RWPE2 (cell line): Measurements from ENCODE around the gene FAM53B.

Source experiments
- ATAC-seq: fragments of 200-7000 bp; cut with Tn5 transposase; 3 replicates; pipeline ENCODE4 v1.9.1; 2021; ENCODE audit warnings: low read depth
- DNase-seq: peaks from one replicate; pipeline ENCODE4 v3.0.0-alpha.2; 2020; ENCODE audit warnings: low spot score
- H3K27ac ChIP-seq: fragments of 450-650 bp; 2 replicates; pipeline ENCODE4 v1.5.1; 2017; ENCODE audit warnings: mild to moderate bottlenecking; ENCODE audit not compliant: poor library complexity, severe bottlenecking
- H3K27me3 ChIP-seq: fragments of 250-450 bp; sonication (Bioruptor Pico); 2 replicates; pipeline ENCODE4 v1.5.1; 2021; ENCODE audit warnings: mild to moderate bottlenecking, moderate library complexity; ENCODE audit not compliant: insufficient read depth, poor library complexity, severe bottlenecking
- H3K36me3 ChIP-seq: fragments of 250-450 bp; sonication (Bioruptor Pico); 2 replicates; pipeline ENCODE4 v1.5.1; 2020; ENCODE audit warnings: low read depth, mild to moderate bottlenecking, moderate library complexity
- H3K4me1 ChIP-seq: fragments of 250-450 bp; sonication (Bioruptor Pico); 2 replicates; pipeline ENCODE4 v1.5.1; 2021; ENCODE audit warnings: mild to moderate bottlenecking, moderate library complexity; ENCODE audit not compliant: insufficient read depth, poor library complexity, severe bottlenecking
- H3K4me3 ChIP-seq: fragments of 250-450 bp; sonication (Bioruptor Pico); 2 replicates; pipeline ENCODE4 v1.5.1; 2021; ENCODE audit warnings: mild to moderate bottlenecking, moderate library complexity; ENCODE audit not compliant: severe bottlenecking
- H3K9me3 ChIP-seq: fragments of 250-450 bp; sonication (Bioruptor Pico); 2 replicates; pipeline ENCODE4 v1.5.1; 2021; ENCODE audit warnings: mild to moderate bottlenecking, moderate library complexity; ENCODE audit not compliant: severe bottlenecking
- TF ChIP-seq, protein P1 (sequence below): fragments of 450-650 bp; IDR thresholded peaks from one replicate; pipeline ENCODE4 v1.5.1; 2017; ENCODE audit warnings: mild to moderate bottlenecking, moderate library complexity; ENCODE audit not compliant: poor library complexity, severe bottlenecking

FAM53B gene

GRCh38 chr10:124616836-124617130 lies 127.4 kb downstream of the FAM53B start:
- TF ChIP-seq, protein P1, sequence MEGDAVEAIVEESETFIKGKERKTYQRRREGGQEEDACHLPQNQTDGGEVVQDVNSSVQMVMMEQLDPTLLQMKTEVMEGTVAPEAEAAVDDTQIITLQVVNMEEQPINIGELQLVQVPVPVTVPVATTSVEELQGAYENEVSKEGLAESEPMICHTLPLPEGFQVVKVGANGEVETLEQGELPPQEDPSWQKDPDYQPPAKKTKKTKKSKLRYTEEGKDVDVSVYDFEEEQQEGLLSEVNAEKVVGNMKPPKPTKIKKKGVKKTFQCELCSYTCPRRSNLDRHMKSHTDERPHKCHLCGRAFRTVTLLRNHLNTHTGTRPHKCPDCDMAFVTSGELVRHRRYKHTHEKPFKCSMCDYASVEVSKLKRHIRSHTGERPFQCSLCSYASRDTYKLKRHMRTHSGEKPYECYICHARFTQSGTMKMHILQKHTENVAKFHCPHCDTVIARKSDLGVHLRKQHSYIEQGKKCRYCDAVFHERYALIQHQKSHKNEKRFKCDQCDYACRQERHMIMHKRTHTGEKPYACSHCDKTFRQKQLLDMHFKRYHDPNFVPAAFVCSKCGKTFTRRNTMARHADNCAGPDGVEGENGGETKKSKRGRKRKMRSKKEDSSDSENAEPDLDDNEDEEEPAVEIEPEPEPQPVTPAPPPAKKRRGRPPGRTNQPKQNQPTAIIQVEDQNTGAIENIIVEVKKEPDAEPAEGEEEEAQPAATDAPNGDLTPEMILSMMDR, result no peak
- ATAC-seq (no peak), DNase-seq (no peak)
- H3K36me3 ChIP-seq, result no peaks in the 10 kb centered on the region
- H3K4me3 ChIP-seq, result no peak overlapping the region
- H3K9me3 ChIP-seq, result no peaks in the 10 kb centered on the region
- H3K4me1 ChIP-seq, result peaks cover 15% of the 10 kb centered on the region
- no peaks in the 10 kb centered on the region for H3K27me3 ChIP-seq
- H3K27ac ChIP-seq, result no peak overlapping the region

DNA sequence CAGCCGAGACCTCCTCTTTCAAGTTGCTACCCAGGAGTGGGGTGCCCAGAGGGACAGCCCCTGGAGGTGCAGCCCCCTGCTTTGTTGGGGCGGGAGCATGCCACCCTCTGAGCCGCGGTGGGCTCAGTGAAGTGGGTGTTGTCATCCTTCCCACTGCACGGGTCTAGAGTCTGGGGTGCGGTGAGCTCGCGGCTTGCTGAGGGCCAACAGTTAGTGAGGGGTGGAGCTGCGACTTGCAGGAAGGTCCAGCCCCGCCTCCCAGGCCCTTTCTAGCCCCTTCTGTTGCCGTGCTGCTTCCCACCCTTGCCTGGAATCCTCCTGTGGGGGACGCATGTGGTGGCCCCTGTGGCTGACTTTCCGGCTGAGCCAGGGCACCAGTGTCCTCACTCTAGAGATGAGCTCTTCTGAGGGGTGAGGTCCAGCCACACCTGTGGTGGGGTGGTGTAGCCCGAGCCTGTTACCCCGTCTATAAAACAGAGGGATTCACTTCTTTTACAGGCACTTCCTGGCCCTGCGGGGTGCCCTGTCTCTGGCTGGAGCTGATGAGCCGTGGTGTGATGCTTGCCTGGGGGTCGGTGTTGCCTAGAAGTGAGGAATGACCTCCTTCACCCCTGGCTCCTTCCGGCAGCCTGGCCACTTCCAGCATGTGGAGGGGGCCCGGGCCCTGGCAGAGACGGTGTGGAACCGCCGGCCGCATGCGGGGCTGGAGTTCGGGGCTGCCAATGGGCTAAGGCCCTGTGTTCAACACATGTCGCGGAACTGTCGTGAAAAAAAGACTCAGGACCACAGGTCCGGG lies 127.9 kb downstream of the FAM53B start:
- H3K4me1 ChIP-seq, result peaks cover 15% of the 10 kb centered on the region
- no peaks in the 10 kb centered on the region for H3K9me3 ChIP-seq
- H3K27me3 ChIP-seq, result no peaks in the 10 kb centered on the region
- ATAC-seq, result no peak
- no peak overlapping the region for H3K27ac ChIP-seq
- DNase-seq, result no peak
- no peak overlapping the region for H3K4me3 ChIP-seq
- TF ChIP-seq, protein P1, result no peak
- H3K36me3 ChIP-seq, result no peaks in the 10 kb centered on the region

DNA sequence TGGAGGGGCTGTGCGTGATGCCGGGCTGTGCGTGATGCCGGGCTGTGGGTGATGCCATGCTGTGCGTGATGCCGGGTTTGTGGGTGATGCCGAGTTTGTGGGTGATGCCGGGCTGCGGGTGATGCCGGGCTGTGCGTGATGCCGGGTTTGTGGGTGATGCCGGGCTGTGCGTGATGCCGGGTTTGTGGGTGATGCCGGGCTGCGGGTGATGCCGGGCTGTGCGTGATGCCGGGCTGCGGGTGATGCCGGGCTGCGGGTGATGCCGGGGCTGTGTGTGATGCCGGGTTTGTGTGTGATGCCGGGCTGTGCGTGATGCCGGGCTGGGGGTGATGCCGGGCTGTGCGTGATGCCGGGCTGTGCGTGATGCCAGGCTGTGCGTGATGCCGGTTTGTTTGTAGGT lies 128.9 kb downstream of the FAM53B start:
- DNase-seq, result no peak
- Histone ChIP-seq H3K36me3 (no peaks in the 10 kb centered on the region), H3K9me3 (no peaks in the 10 kb centered on the region), H3K27me3 (no peaks in the 10 kb centered on the region), H3K4me3 (no peak overlapping the region), H3K27ac (no peak overlapping the region), H3K4me1 (peaks cover 15% of the 10 kb centered on the region)
- TF ChIP-seq, protein P1, result no peak
- ATAC-seq, result no peak

DNA sequence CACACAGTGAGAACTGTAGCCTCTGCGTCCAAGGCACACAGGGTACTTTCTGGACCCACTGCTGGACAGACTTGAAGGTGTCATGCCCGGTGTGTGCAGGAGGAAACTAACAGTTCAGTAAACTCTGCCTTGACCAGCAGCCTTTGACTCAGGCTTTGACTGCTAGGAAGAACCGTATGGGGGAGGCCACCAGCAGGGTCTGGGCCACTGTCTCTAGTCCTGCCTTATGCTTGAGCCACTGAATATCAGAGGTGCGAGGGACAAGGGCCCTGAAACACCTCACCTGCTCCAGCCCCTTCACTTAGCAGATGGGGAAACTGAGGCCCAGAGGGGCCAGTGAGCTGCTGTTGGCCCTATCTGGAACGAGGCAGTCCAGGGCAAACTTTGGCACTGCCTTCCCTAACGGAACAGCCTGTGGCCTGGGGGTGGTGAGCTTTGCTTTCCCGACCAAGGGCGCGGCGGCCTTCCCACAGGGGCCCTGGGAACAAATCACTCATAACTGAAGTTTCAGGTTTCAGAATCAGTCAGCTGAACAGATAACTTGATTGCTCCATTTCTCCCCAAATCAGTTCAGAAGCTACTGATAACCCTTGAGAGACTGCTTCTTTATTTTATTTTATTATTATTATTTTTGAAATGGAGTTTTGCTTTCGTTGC lies 130.0 kb downstream of the FAM53B start:
- Histone ChIP-seq H3K36me3 (no peaks in the 10 kb centered on the region), H3K4me1 (peaks cover 7% of the 10 kb centered on the region), H3K9me3 (no peaks in the 10 kb centered on the region), H3K27me3 (no peaks in the 10 kb centered on the region), H3K4me3 (no peak overlapping the region), H3K27ac (no peak overlapping the region)
- no peak for ATAC-seq
- no peak for DNase-seq
- TF ChIP-seq, protein P1, result no peak
